Muscle of arm (tissue), 12 donors: Measurements from ENCODE around the gene ANKRD28. TPM values are rescaled to one million over a fixed set of nuclear protein-coding genes. Genes with fewer than 3 reads are reported as not detected.
"Not testable (repeated sequence)": the region's sequence is repeated elsewhere in the genome, so short reads cannot be mapped to it uniquely, and the experiment has no call there.

Experiments used
- DNase-seq: peaks from one replicate; pipeline ENCODE4 v3.0.0-alpha.2; 2013
- polyA plus RNA-seq, 12 donors: library from polyadenylated mRNA; unstranded; fragments of 120-200 nt; gene quantifications; one replicate each; pipeline ENCODE4 v1.2.1, GENCODE V29; 2013; ENCODE audit not compliant: insufficient read length in 12 of 12

ANKRD28 gene
- polyA plus RNA-seq, 12 donors: 21.5 to 42.9 (median 30.1) TPM; not detected in 1

DNA sequence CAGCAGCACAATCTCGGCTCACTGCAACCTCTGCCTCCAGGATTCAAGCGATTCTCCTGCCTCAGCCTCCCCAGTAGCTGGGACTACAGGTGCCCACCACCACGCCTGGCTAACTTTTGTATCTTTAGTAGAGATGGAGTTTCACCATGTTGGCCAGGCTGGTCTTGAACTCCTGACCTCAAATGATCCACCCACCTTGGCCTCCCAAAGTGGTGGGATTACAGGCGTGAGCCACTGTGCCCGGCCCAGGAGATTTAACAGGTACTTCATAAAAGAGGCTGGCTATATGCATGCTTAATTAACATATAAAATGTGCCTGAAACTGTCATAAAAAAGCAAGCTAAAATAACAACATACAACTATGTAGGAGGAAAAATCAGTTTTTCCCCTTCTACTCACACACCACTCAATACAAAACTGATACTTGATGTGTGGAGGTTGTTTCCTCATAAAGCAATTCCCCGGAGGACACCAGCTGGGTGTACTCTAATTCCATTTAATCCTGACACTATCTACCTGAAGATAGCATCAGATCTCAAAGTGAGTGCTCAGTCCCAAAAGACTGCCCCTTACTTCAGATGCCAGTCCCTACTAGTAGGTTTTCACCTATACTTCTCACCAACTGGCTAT, 22.7 kb downstream of the ANKRD28 start:
- not testable (repeated sequence) for DNase-seq

DNA sequence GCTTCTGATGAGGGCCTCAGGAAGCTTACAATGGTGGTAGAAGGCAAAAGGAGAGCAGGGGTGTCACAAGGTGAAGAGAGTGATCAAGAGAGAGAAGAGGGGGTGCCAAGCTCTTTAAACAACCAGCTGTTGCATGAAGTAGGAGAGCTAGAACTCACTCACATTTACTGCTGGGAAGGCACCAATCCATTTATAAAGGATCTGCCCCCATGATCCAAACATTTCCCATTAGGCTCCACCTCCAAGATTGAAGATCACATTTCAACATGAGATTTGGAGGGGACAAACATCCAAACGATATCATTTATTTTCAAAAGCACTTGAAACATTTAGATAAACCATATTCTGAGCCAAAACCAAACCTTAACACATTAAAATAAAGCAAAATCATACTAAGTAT, 26.3 kb downstream of the ANKRD28 start:
- no peak for DNase-seq

DNA sequence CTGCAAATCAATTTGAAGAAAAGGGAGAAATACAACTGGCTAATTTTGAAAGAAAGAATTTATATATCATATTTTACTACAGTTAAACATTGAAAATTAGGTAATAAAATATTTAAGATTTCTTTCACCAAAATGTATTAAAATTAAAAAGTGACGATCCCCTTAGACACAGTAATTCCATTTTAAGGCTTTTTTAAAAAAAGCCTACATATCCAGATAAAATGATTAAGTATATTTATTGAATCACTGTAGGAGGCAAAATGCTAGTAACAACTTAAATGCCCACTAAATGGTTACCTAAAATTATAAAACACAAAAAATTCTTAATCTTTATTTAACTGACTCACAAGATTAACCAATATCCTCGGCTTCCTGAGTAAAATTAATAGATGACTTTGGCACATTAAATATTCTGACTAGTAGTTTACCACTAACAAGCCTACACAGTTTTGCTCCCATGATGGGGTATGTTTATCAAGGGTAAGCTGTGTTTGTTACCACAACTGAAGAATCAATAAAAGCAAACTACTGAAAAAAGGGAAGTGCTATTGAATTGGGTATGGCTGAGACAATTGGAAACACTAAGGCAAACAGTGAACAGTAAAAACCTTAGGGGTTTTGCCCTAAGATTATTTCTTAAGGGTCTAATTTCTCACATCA, 28.4 kb downstream of the ANKRD28 start:
- no peak for DNase-seq

DNA sequence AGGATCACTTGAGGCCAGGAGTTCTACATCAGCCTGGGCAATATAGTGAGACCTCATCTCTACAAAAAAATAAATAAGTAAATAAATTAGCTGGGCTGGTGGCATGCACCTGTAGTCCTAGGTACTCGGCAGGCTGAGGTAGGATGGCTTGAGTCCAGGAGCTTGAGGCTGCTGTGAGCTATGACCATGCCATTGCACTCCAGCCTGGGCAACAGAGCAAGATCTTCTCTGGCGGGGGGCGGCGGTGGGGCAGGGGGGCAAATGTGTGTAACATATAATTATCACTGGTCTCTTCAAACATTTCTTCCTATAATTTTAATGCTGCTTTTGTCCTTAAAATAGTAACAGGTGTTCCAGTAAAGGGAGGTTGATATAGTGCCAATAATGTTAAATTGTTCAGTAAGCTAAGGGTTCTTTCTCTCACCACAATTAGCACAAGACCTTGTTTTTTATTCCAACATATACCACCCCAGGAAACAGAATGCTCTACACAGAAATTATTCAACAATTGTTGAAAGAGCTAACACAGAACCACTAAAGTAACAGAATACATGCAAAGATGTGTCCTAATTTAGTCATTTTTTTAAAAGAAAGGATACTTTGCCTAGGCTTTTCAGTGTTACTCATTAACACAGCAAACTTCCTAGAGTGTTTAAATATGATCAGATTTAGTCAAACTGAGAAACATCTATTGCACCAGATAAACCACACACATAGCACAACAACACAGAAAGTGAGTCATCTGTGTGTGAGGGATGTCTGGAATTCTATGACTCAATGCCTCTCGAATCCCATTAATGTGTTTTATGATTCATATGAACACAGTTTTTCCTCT, 29.1 kb downstream of the ANKRD28 start:
- DNase-seq: peak; percentile 30

DNA sequence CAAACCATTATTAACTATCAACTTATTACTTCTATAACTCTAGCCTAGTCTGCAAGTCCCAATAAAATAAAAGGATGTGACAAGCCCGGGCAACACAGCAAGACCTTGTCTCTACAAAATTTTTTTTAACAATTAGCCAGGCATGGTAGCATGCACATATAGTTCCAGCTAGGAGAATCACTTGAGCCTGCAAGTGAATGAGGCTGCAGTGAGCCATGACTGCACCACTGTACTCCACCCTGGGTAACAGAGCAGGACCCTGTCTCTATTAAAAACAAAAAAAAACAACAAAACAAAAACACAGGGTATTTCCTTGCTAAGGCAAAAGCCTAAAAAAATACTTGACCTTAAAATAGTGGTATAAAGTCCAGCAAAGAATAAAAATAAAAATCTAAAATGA, 31.4 kb downstream of the ANKRD28 start:
- DNase-seq: no peak

DNA sequence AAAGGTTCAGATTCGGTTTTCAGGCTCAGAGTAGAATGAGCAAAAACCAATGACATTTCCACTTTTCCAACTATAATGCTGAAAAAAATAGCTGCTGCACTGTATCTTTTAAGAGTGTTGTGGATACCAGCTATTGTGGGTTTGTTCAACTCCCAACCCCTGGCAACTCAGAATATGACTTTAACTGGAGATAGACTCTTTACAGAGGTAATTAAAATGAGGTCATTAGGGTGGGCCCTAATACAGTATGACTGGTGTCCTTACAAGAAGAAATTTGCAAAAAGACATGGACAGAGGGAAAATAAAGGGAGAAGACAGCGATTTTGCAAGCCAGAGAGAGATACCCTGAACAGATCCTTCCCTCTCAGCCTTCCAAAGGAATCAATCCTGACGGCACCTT, 39.5 kb downstream of the ANKRD28 start:
- no peak for DNase-seq

DNA sequence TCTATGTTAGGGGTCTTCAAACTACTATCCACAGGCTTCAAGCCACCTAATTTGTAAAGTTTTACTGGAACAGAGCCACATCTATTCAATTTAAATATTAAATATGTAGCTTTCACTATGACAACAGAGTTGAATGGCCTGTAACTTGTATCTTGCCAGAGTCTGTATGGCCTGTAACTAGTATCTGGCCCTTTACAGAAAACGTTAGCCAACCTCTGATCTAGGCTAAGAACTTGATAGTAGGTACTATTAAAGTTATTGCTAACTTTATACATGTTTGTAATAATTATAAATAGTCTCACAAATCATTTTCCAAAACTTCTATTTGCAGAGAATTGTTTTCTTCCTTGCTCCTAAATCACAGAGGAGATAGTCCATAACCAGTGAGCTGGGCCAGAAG, 40.0 kb downstream of the ANKRD28 start:
- no peak for DNase-seq

DNA sequence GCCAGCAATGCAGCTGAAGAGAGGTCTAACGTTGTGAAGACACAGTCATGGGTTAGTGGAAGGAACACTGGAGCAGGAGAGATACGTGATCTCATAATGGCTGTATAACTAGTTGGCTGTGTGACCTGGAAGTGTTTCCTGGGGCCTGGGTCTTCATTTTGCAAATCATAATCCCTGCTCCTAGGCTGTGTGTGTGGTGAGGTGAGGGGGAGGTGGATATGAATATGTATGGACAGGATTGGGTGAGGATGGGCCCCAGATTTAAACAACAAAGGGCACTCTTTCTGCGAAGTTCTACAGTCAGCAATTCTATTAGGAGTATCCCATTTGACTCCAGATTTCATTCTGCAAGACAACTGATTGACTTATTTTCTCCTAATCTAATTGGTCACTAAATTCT, 41.3 kb downstream of the ANKRD28 start:
- DNase-seq: no peak

DNA sequence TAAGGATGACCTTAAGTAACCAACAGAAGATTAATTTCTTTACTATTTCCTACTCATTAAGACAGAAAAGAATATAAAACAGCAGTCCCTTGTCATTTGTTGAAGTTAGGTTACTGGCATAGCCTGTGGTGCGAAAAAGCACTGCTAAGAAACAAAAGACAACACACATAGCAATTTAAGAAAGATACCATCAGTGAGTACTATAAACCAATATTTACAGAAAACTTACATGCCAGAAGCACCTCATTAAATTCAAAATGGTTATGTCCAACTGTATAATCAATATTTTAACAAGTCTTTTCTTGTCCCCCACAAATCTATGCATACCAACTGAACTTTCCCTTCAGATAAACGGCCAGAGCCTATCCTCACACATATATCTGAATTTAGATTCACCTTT, 42.0 kb downstream of the ANKRD28 start:
- DNase-seq: no peak

DNA sequence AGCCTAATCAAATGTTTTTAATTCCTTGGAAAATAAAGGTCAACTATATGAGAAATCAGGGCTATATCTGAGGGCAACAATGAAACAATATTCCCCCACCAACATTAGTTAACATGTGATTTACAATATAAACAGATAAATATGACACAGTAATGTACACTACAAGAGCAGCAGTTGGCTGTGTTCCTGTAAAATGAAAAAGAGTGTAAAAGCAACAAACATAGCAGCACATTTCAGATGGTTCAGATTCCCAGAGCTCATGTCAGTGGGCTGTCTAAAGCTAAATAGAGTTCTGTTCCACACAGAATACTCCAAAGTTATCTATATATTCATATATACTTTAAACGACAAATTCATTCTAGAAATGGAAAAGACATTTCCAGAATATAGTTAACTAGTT, 42.6 kb downstream of the ANKRD28 start:
- DNase-seq: no peak

DNA sequence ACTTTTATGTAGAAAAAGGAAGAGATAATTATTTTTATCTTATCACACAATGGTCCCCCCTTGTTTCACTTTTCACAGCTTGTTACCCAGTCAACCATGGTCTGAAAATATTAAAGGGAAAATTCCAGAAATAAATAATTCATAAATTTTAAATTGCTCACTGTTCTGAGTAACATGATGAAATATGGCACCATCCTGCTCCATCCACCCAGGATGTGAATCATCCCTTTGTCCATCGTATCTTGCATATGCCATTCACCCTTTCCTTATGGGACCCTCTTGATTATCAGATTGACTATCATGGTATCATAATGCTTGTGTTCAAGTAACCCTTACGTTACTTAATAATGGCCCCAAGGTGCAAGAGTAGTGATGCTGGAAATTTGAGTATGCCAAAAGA, 43.7 kb downstream of the ANKRD28 start:
- DNase-seq: no peak

DNA sequence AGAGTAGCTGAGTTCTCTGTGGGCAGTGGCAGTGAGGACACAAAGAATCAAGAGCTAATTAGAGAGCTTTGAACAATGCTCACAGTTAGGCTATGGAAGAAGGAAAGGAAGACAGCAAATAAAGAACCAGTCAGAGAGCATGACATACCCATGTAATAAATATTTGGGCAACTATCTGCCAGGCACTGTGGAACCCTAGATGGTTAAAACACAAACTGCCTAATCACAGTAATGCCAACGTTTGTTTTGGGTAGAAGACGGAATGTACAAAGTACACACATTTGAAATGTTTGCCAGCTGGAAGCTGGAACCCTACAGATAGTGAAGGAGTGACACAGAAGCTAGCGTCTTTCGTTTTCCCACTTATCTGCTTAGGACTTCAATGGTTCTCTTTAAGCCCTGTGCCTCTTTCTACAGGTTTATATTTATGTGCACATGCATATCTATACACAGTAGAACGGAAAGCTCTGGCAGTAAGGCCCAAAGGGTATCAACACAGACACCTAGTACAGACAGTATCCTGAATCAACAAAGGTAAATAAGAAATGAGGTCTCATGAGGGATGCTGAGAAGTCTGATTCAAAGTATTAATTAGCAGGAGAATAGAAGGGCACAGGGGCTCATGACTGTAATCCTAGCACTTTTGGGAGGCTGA, 44.6 kb downstream of the ANKRD28 start:
- DNase-seq: no peak

DNA sequence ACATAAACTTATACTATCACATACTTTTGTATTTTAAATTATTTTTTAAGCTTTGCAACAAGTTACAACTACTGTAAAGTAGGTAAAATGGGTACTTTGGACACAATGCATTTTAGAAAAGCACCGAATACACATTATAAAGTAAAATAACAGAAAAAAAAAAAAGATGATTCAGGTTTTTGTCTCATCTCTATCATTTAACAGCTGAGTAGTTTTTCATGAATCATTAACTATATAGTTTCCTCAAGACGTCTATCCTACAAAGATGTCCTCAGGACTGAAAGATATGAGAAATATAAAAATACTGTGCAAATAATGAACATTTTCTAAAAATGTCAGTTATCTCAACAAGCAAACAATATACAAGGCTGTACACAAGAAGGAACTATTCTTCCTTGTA, 46.9 kb downstream of the ANKRD28 start:
- DNase-seq: no peak

DNA sequence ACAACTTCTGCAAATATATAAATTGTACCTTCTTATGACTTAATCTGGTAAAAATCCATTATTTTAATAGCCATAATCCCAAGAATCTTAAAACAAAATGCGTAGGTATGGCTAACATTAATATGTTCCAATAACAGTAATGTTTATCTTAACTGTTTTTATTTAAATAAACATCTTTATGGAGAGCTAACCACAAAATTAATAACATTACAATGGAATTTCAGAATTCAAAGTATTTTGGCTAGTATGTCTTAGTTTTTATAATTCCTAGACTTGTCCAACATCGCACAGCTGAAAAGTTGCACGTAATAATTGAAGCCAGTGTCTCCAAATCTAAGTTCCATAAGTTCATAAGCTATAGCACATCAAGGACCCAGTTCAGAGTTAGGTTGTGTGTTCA, 47.6 kb downstream of the ANKRD28 start:
- DNase-seq: no peak

DNA sequence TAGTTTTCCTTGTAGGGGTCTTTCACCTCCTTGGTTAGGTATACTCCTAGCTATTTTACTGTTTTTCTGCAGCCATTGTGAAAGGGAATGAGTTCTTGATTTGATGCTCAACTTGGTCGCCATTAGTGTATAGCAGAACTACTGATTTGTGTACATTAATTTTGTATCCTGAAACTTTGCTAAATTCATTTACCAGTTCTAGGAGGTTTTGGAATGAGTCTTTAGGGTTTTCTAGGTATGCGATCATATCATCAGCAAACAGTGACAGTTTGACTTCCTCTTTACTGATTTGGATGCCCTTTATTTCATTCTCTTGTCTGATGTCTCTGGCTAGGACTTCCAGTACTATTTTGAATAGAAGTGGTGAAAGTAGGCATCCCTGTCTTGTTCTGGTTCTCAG, 51.9 kb downstream of the ANKRD28 start:
- DNase-seq: not testable (repeated sequence)

DNA sequence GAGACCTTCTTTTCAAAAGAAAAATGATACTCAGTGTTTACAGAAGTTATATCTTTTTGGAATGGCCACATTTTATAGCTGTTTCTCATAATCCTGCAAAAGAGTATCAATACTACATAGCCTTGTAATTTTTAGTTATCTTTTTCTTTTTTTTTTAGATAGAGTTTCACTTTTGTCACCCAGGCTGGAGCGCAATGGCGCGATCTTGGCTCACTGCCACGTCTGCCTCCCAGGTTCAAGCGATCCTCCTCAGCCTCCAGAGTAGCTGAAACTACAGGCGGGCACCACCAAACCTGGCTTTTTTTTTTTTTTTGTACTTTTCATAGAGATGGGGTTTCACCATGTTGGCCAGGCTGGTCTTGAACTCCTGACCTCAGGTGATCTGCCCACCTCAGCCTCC, 53.6 kb downstream of the ANKRD28 start:
- no peak for DNase-seq

DNA sequence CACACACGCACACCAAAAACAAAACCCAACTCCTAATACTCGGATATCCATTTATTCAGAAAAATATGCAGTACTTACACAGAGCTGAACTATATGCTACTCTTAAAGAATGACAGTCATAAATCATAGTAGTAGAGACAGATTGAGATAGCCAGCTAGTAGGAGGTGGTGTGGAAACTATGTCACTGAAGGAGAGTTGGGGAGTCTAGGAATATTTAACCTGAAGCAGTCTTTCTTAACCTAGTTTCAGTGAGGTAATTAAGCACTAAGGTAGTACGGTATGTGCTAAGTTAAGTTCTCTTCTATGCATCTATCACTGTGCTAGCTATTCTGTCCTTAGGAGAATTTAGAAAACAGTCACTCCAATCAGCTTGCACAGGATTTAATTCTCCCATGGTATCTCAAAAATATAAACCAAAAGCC, 54.2 kb downstream of the ANKRD28 start:
- no peak for DNase-seq

DNA sequence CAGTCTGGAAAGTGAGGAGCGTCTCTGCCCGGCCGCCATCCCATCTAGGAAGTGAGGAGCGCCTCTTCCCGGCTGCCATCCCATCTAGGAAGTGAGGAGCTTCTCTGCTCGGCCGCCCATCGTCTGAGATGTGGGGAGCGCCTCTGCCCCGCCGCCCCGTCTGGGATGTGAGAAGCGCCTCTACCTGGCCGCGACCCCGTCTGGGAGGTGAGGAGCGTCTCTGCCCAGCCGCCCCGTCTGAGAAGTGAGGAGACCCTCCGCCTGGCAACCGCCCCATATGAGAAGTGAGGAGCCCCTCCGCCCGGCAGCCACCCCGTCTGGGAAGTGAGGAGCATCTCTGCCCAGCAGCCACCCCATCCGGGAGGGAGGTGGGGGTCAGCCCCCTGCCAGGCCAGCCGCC, 55.5 kb downstream of the ANKRD28 start:
- DNase-seq: not testable (repeated sequence)

DNA sequence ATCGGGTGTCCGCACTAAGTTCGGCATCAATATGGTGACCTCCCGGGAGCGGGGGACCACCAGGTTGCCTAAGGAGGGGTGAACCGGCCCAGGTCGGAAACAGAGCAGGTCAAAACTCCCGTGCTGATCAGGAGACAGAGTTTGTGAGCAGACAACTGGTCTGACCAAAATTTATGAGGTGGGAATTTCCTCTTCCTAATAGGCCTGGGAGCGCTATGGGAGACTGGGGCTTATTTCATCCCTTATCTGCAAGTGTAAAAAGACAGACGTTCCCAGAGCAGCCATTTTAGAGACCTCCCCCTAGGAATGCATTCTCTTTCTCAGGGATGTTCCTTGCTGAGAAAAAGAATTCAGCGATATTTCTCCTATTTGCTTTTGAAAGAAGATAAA, 59.2 kb downstream of the ANKRD28 start:
- DNase-seq: not testable (repeated sequence)

DNA sequence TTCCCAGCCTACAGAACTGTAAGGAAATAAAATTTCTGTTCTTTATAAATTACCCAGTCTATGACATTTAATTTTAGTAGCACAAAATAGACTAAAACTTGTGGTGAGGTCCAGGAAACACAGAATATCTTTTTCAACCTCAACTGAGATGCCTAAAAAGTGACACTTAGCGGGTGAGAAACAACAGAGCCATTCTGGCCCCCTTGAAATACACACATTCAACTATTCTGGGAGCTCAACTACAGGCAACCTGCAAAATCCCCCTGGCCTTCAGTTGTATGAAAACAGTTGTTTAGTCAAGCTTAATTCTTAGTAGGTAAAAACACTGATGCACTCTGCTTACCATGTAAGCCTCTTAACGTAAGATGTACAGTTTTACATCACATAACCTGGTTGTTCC, 66.8 kb downstream of the ANKRD28 start:
- no peak for DNase-seq

DNA sequence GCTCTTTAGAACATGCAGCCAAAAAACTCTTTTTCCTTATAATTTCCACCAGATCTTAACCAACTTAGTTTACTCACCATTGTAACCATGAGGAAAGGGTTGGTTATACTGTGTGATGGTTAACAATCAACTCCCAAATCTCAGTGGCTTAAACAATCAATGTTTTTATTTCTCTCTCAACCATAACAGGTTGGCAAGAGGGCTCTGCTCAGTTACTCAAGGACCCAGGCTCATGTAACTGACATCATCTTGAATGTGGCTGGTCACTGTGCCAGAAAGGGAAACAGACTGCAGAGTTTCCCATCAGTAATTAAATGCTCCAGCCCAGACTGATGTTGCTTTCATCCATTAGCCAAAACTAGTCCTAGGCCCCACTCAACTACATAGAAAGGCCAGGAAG, 69.0 kb downstream of the ANKRD28 start:
- no peak for DNase-seq

DNA sequence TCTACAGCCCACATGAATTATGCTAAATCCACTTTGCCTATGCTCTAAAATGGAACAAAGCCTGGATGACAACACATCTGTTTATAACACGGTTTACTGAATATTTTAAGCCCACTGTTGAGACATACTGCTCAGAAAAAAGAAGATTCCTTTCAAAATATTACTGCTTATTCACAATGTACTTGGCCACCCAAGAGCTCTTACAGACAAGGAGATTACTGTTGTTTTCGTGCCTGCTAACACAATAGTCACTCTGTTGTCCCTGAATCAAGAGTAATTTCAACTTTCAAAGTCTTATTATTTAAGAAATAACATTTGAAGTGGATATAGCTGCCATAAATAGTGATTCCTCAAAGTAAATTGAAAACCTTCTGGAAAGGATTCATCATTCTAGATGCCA, 70.9 kb downstream of the ANKRD28 start:
- DNase-seq: no peak

DNA sequence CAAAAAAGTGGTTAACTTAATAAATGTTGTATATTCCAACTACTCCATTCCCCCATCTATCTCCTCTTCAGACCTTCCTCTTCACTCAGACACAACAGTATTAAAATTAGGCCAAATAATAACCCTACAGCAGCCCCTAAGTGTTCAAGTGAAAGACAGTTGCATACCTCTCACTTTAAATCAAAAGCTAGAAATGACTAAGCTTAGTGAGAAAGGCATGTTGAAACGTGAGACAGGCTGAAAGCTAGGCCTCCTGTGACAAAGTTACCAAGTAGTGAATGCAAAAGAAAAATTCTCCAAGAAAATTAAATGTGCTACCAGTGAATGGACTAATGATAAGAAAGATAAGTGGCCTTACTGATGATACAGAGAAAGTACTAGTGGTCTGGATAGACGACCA, 71.7 kb downstream of the ANKRD28 start:
- DNase-seq: no peak
